PC-3 (cell line): ENCODE data around the gene AGBL5. TPM values are rescaled to one million over a fixed set of nuclear protein-coding genes. Genes with fewer than 3 reads are reported as not detected.

Source experiments
- ATAC-seq: fragments of 200-7000 bp; cut with Tn5 transposase; 2 replicates; pipeline ENCODE4 v1.9.1; 2020; ENCODE audit warnings: mild to moderate bottlenecking, moderate library complexity
- BruUV-seq: library from RNA; stranded (reverse); fragments of 400-500 nt; replicated peaks from 2 replicates; lab custom pipeline; 2021; lab: Mats Ljungman, UMichigan
- CTCF ChIA-PET: fragments of 300-600 bp; sonication (Branson Sonifier 250); formaldehyde crosslinking; loops from one replicate; lab custom pipeline; 2022; ENCODE audit warnings: antibody characterized with exemption; lab: Charles Lee
- POLR2A ChIA-PET: fragments of 300-600 bp; sonication (Branson Sonifier 250); formaldehyde crosslinking; loops from one replicate; lab custom pipeline; 2022; ENCODE audit warnings: antibody characterized with exemption; ENCODE audit not compliant: unreplicated experiment; lab: Charles Lee
- DNase-seq: peaks from one replicate; pipeline ENCODE4 v3.0.0-alpha.2; 2015
- H2AFZ ChIP-seq: fragments of 300-600 bp; sonication (generic); 2 replicates; pipeline ENCODE4 v1.6.0; 2016; ENCODE audit warnings: antibody characterized with exemption, low read length
- H3F3A ChIP-seq: fragments of 300-600 bp; sonication (generic); one replicate; pipeline ENCODE4 v1.6.0; 2017; ENCODE audit warnings: antibody characterized with exemption, low read length, control low read depth, mild to moderate bottlenecking; ENCODE audit not compliant: unreplicated experiment
- H3K27ac ChIP-seq: fragments of 300-600 bp; sonication (generic); 2 replicates; pipeline ENCODE4 v1.5.1; 2016; ENCODE audit warnings: mild to moderate bottlenecking, low read length
- H3K27me3 ChIP-seq: fragments of 300-600 bp; sonication (generic); 2 replicates; pipeline ENCODE4 v1.6.1; 2016; ENCODE audit warnings: low read length, mixed read lengths
- H3K36me3 ChIP-seq: fragments of 300-600 bp; sonication (generic); 2 replicates; pipeline ENCODE4 v1.6.1; 2016; ENCODE audit warnings: low read depth, mixed run types, low read length, mixed read lengths
- H3K4me1 ChIP-seq: fragments of 300-600 bp; sonication (generic); 2 replicates; pipeline ENCODE4 v1.5.1; 2016; ENCODE audit warnings: low read length; ENCODE audit not compliant: insufficient read depth
- H3K4me2 ChIP-seq: fragments of 300-600 bp; sonication (generic); 2 replicates; pipeline ENCODE4 v1.6.0; 2016; ENCODE audit warnings: low read length
- H3K4me3 ChIP-seq: fragments of 300-600 bp; sonication (generic); 2 replicates; pipeline ENCODE4 v1.5.1; 2016; ENCODE audit warnings: mild to moderate bottlenecking, low read length, mixed read lengths
- H3K79me2 ChIP-seq: fragments of 300-600 bp; sonication (generic); 2 replicates; pipeline ENCODE4 v1.6.1; 2017; ENCODE audit warnings: low read length, mixed read lengths
- H3K9ac ChIP-seq: fragments of 300-600 bp; sonication (generic); 2 replicates; pipeline ENCODE4 v1.6.0; 2016; ENCODE audit warnings: mild to moderate bottlenecking, low read length
- H3K9me2 ChIP-seq: fragments of 300-600 bp; sonication (generic); replicated peaks from 2 replicates; pipeline ENCODE4 v1.6.1; 2016; ENCODE audit warnings: mixed run types, low read length, mixed read lengths
- H3K9me3 ChIP-seq: fragments of 300-600 bp; sonication (generic); 2 replicates; pipeline ENCODE4 v1.6.1; 2016; ENCODE audit warnings: low read length, mixed read lengths
- H4K20me1 ChIP-seq: fragments of 300-600 bp; sonication (generic); 2 replicates; pipeline ENCODE4 v1.6.1; 2016; ENCODE audit warnings: low read length, mixed read lengths
- EZH2 ChIP-seq: fragments of 300-600 bp; sonication (generic); IDR thresholded peaks from one replicate; pipeline ENCODE4 v1.6.1; 2017; ENCODE audit warnings: antibody characterized with exemption, mild to moderate bottlenecking, low read length; ENCODE audit not compliant: unreplicated experiment
- EZH2phosphoT487 ChIP-seq: fragments of 300-600 bp; sonication (generic); IDR thresholded peaks from 2 replicates; pipeline ENCODE4 v1.6.1; 2018; ENCODE audit warnings: mild to moderate bottlenecking, antibody characterized with exemption, low read length, borderline replicate concordance
- intact Hi-C: fragments of 100-400 bp; cut with micrococcal nuclease; formaldehyde crosslinking; loops from 2 replicates; pipeline ENCODE4 v1.9.0; 2023
- total RNA-seq: library from RNA; depleted of rRNA; stranded (reverse); fragments of >200 nt; gene quantifications from 2 replicates; pipeline ENCODE4 v1.2.3, GENCODE V29; 2014
- TF ChIP-seq, protein P1 (sequence below): fragments of 300-600 bp; sonication (generic); conservative IDR thresholded peaks from 2 replicates; pipeline ENCODE4 v1.5.1; 2017; ENCODE audit warnings: antibody characterized with exemption, low read depth, mild to moderate bottlenecking, low read length

AGBL5 gene
- total RNA-seq, 1 experiment from 2014 or later: 14.1 TPM

DNA sequence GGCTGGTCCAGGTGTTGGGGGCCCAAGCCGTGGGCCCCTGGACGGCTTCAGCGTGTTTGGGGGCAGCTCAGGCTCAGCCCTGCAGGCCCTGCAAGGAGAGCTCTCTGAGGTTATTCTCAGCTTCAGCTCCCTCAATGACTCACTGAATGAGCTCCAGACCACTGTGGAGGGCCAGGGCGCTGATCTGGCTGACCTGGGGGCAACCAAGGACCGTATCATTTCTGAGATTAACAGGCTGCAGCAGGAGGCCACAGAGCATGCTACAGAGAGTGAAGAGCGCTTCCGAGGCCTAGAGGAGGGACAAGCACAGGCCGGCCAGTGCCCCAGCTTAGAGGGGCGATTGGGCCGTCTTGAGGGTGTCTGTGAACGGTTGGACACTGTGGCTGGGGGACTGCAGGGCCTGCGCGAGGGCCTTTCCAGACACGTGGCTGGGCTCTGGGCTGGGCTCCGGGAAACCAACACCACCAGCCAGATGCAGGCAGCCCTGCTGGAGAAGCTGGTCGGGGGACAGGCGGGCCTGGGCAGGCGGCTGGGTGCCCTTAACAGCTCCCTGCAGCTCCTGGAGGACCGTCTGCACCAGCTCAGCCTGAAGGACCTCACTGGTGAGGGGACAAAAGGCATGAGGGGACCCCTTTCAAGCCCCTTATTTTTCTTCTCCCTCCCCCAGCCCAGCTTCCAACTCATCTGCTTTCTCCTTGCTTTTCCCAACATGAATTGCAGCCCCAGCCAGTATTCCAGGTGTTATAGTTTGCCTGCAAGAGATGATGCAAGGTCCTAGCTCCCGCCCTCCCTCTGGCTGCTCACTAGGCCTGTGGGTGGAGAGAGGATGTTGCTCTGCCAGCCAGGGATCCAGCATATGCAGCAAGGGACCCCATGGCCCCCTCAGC is 32.2 kb downstream of the AGBL5 start:
- POLR2A ChIA-PET: interaction anchor here (0.5 kb wide), 1 partner anchor 295 kb away, joined by 3 read pairs; no protein-coding TSS in a partner anchor

DNA sequence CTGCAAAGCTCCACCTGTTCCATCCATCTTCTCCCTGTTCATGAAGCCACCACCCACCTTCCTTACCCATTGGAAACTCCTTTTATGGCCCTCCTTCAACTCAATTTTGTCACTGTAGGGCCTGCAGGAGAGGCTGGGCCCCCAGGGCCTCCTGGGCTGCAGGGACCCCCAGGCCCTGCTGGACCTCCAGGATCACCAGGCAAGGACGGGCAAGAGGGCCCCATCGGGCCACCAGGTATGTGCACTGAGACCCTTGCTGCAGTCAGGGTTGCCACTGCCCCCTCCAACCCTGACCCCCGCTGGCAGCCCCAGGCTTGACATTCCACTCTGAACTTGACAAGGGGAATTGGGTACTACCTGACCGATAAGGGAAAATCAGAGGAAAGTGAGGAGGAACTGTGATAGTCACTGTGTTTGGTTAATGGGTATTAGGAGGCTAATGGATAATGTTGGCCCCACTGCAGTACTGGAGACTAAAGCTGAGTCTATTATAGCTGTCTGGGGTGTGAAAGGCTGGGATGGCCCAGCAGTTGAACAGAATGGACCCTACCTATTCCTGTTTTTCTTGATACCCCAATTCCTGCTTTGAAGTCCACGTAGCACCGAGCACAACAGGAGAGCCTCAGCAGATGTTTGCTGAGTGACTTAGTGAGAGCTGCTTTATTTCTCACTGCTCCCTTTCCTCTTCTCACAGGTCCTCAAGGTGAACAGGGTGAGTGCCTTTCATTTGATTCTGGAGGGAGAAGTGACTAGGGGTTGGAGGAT is 33.0 kb downstream of the AGBL5 start:
- ChIA-PET POLR2A (interaction anchor here (0.5 kb wide), 1 partner anchor 294 kb away, joined by 3 read pairs; no protein-coding TSS in a partner anchor), CTCF (no interaction called here)
- Histone ChIP-seq H3K27me3 (no peaks in the 10 kb centered on the region), H3K79me2 (no peaks in the 10 kb centered on the region), H3K9me3 (no peaks in the 10 kb centered on the region), H3K4me3 (no peak overlapping the region), H3K4me2 (no peak overlapping the region), H3K27ac (no peak overlapping the region), H3K9me2 (no peaks in the 10 kb centered on the region), H2AFZ (no peak overlapping the region), H3F3A (no peaks in the 10 kb centered on the region), H4K20me1 (no peaks in the 10 kb centered on the region), H3K9ac (no peak overlapping the region), H3K4me1 (peaks cover 19% of the 10 kb centered on the region; the same call in 1 of the 2 replicates), H3K36me3 (no peaks in the 10 kb centered on the region)
- ATAC-seq: no peak
- no peak for DNase-seq
- intact Hi-C loops: loop anchor here (1.0 kb wide), 1 partner anchor 123 kb away; no protein-coding TSS in a partner anchor
- TF ChIP-seq, protein P1, sequence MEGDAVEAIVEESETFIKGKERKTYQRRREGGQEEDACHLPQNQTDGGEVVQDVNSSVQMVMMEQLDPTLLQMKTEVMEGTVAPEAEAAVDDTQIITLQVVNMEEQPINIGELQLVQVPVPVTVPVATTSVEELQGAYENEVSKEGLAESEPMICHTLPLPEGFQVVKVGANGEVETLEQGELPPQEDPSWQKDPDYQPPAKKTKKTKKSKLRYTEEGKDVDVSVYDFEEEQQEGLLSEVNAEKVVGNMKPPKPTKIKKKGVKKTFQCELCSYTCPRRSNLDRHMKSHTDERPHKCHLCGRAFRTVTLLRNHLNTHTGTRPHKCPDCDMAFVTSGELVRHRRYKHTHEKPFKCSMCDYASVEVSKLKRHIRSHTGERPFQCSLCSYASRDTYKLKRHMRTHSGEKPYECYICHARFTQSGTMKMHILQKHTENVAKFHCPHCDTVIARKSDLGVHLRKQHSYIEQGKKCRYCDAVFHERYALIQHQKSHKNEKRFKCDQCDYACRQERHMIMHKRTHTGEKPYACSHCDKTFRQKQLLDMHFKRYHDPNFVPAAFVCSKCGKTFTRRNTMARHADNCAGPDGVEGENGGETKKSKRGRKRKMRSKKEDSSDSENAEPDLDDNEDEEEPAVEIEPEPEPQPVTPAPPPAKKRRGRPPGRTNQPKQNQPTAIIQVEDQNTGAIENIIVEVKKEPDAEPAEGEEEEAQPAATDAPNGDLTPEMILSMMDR: no peak
- no peak for TF ChIP-seq EZH2
- TF ChIP-seq EZH2phosphoT487: no peak
- no TSS peak for BruUV-seq

More for the DNA sequence above, 32.2 kb downstream of the AGBL5 start:
- no peak for TF ChIP-seq EZH2phosphoT487
- TF ChIP-seq, protein P1: no peak
- no peak for TF ChIP-seq EZH2
- BruUV-seq: no TSS peak
- H3K9me2 ChIP-seq: no peaks in the 10 kb centered on the region
- H3K9me3 ChIP-seq: no peaks in the 10 kb centered on the region
- no peaks in the 10 kb centered on the region for H3K36me3 ChIP-seq
- no peak overlapping the region for H3K27ac ChIP-seq
- no peaks in the 10 kb centered on the region for H3K79me2 ChIP-seq
- no peak overlapping the region for H3K4me3 ChIP-seq
- no peaks in the 10 kb centered on the region for H3F3A ChIP-seq
- H3K4me1 ChIP-seq: peaks cover 19% of the 10 kb centered on the region; the same call in 1 of the 2 replicates
- intact Hi-C loops: no loop called here
- no peak overlapping the region for H2AFZ ChIP-seq
- H3K27me3 ChIP-seq: no peaks in the 10 kb centered on the region
- CTCF ChIA-PET: no interaction called here
- no peak for DNase-seq
- ATAC-seq: no peak
- no peaks in the 10 kb centered on the region for H4K20me1 ChIP-seq
- H3K9ac ChIP-seq: no peak overlapping the region
- no peak overlapping the region for H3K4me2 ChIP-seq
